ENCODE data around the gene ARHGDIA.

DNA sequence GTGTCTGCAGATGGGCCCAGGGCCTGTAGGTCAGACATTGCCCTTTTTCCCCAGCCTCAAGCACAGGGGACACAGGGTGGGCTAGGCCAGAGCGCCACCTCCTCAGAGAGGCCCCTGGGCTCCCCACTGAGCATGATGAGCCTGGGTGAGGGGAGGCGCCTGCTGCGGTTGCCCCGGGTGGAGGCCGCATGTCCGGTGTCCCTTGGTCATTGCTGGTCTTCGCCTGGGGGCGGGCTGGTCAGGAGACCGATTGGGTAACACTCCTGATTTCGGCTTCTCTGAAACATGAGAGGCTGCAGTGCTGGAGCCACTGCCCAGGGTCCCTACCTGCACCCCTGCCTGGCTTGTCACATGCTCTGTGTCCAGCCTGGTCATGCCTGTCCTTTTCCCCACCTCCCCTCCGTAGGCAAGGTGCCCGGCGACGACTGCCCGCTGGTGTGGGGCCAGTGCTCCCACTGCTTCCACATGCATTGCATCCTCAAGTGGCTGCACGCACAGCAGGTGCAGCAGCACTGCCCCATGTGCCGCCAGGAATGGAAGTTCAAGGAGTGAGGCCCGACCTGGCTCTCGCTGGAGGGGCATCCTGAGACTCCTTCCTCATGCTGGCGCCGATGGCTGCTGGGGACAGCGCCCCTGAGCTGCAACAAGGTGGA is 28.5 kb upstream of the ARHGDIA start:
- TF ChIP-seq TAF1 (IDR thresholded peaks at IDR 0.05; ENCODE audit: borderline replicate concordance, insufficient read depth, low read length) (no peak), POLR2AphosphoS5 (IDR thresholded peaks at IDR 0.05; ENCODE audit: low read depth, low read length) (no peak), REST (IDR thresholded peaks at IDR 0.05; ENCODE audit: insufficient read depth in 1 of 2, low read depth in 2 of 2, low read length in 2 of 2) (no peak)

All from PFSK-1 (cell line).